ENCODE measurements around the gene SELENOI. TPM values are rescaled to one million over a fixed set of nuclear protein-coding genes. Genes with fewer than 3 reads are reported as not detected.

The SELENOI gene
- total RNA-seq, 2 donors from 2014 or later: 41.5 to 42.2 TPM

DNA sequence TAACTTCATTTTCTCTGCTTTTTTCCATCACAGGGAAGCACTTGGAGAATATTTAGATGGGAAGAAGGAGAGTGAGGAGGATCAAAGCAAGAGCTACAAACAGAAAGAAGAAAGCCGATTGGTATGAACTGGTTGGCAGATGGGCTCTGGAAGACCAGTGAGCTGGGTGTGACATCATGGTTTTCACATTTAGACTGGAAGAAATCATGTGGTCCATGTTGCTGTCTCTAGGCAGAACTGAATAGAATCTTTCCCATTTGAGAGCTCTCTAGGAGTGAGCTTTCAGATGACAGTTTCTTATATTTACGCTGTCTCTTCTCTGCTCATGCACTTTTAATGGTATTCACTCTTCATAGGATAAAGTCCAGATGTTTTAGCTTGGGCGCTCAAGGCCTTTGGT is 68.4 kb downstream of the SELENOI start:
- Histone ChIP-seq H3K4me1 (no peaks in the 10 kb centered on the region), H3K27ac (no peak overlapping the region), H3K36me3 (no peaks in the 10 kb centered on the region), H3K4me3 (no peak overlapping the region), H3K27me3 (no peaks in the 10 kb centered on the region), H3K9ac (ENCODE audit: low read depth in 2 of 2, low read length in 2 of 2) (no peak overlapping the region), H3K9me3 (no peaks in the 10 kb centered on the region)
- no peak for DNase-seq
- intact Hi-C loops (cut with DNase I): no loop called here
- no peak for TF ChIP-seq CTCF (IDR thresholded peaks at IDR 0.05)

GRCh38 chr2:26421961-26422360 is 76.0 kb downstream of the SELENOI start:
- DNase-seq: no peak
- Histone ChIP-seq H3K27ac (no peak overlapping the region), H3K36me3 (no peaks in the 10 kb centered on the region), H3K9me3 (no peaks in the 10 kb centered on the region), H3K4me1 (no peaks in the 10 kb centered on the region), H3K9ac (ENCODE audit: low read depth in 2 of 2, low read length in 2 of 2) (no peak overlapping the region), H3K27me3 (no peaks in the 10 kb centered on the region), H3K4me3 (no peak overlapping the region)
- intact Hi-C loops (cut with DNase I): no loop called here
- TF ChIP-seq CTCF (IDR thresholded peaks at IDR 0.05): no peak

- no peaks in the 10 kb centered on the region for H3K27me3 ChIP-seq
- no peak overlapping the region for H3K9ac ChIP-seq (ENCODE audit: low read depth in 2 of 2, low read length in 2 of 2)
- no peak for TF ChIP-seq CTCF (IDR thresholded peaks at IDR 0.05)
- H3K27ac ChIP-seq: no peak overlapping the region
- no peaks in the 10 kb centered on the region for H3K9me3 ChIP-seq
- intact Hi-C loops (cut with DNase I): no loop called here
- H3K4me1 ChIP-seq: no peaks in the 10 kb centered on the region
- no peak overlapping the region for H3K4me3 ChIP-seq
- no peak for DNase-seq
- H3K36me3 ChIP-seq: no peaks in the 10 kb centered on the region
Observed at GRCh38 chr2:26422947-26423629, 77.1 kb downstream of the SELENOI start.

GRCh38 chr2:26423750-26424149 is 77.8 kb downstream of the SELENOI start:
- H3K9me3 ChIP-seq: no peaks in the 10 kb centered on the region
- intact Hi-C loops (cut with DNase I): no loop called here
- no peaks in the 10 kb centered on the region for H3K36me3 ChIP-seq
- DNase-seq: no peak
- H3K4me1 ChIP-seq: no peaks in the 10 kb centered on the region
- no peak overlapping the region for H3K9ac ChIP-seq (ENCODE audit: low read depth in 2 of 2, low read length in 2 of 2)
- H3K4me3 ChIP-seq: no peak overlapping the region
- no peaks in the 10 kb centered on the region for H3K27me3 ChIP-seq
- no peak overlapping the region for H3K27ac ChIP-seq
- no peak for TF ChIP-seq CTCF (IDR thresholded peaks at IDR 0.05)

GRCh38 chr2:26424221-26424620 is 78.3 kb downstream of the SELENOI start:
- no peaks in the 10 kb centered on the region for H3K4me1 ChIP-seq
- H3K9me3 ChIP-seq: no peaks in the 10 kb centered on the region
- no peaks in the 10 kb centered on the region for H3K27me3 ChIP-seq
- no peak for TF ChIP-seq CTCF (IDR thresholded peaks at IDR 0.05)
- H3K27ac ChIP-seq: no peak overlapping the region
- H3K9ac ChIP-seq (ENCODE audit: low read depth in 2 of 2, low read length in 2 of 2): no peak overlapping the region
- DNase-seq: no peak
- H3K4me3 ChIP-seq: no peak overlapping the region
- intact Hi-C loops (cut with DNase I): no loop called here
- no peaks in the 10 kb centered on the region for H3K36me3 ChIP-seq
